DOHH2 (cell line): Measurements from ENCODE around the gene GRIA1.

Source experiments
- CTCF ChIP-seq: fragments of 200-600 bp; sonication (generic); IDR thresholded peaks from one replicate; pipeline ENCODE4 v1.5.1; 2014; ENCODE audit warnings: antibody characterized with exemption, mild to moderate bottlenecking, low read depth, low read length; ENCODE audit not compliant: poor library complexity, severe bottlenecking
- EZH2phosphoT487 ChIP-seq: fragments of 200-600 bp; sonication (generic); IDR thresholded peaks from 2 replicates; pipeline ENCODE4 v1.6.1; 2017; ENCODE audit warnings: borderline replicate concordance, mild to moderate bottlenecking, antibody characterized with exemption, low read length, moderate library complexity, mixed read lengths

DNA sequence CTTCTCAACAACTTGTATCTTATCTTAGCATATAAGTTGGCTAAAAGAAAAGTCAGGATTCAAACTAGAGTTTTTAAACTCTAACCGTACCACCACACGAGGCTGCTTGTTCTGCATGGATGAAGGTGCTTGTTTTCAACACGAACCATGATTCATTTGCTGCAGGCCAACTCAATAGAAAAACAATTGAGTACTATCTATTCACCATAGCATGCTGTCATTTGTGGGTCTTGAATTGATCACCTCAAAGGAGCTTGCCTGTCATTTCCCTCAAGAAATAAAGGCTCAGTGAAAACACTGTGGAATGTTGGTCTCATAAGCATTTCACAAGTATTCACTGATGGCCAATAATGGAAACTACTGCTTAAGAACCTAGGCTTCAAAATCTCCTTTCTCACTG is 21.0 kb upstream of the GRIA1 start:
- TF ChIP-seq CTCF (no peak), EZH2phosphoT487 (no peak)
